B cell (primary cell): ENCODE data around the gene IFT74. TPM values are rescaled to one million over a fixed set of nuclear protein-coding genes. Genes with fewer than 3 reads are reported as not detected.
A peak's percentile ranks its signal among the peaks of the same experiment; 100 is the strongest.

Experiments
- ATAC-seq: fragments of 200-7000 bp; cut with Tn5 transposase; one replicate; pipeline ENCODE4 v1.10.0; 2021; ENCODE audit warnings: low read depth, mild to moderate bottlenecking, moderate number of reproducible peaks, moderate library complexity
- CTCF ChIA-PET: fragments of 350-600 bp; sonication (Branson Sonifier 250); formaldehyde crosslinking; loops from one replicate; lab custom pipeline; 2021; ENCODE audit warnings: antibody characterized with exemption, inconsistent platforms; lab: Charles Lee
- POLR2A ChIA-PET: fragments of 350-600 bp; sonication (Branson Sonifier 250); formaldehyde crosslinking; loops from one replicate; lab custom pipeline; 2021; ENCODE audit warnings: antibody characterized with exemption; lab: Charles Lee
- DNase-seq: peaks from one replicate; pipeline ENCODE4 v3.0.0; 2013
- H2AFZ ChIP-seq: 2 replicates; pipeline ENCODE4 v1.6.1; 2012; ENCODE audit warnings: mild to moderate bottlenecking, low read depth, low read length; ENCODE audit not compliant: insufficient read depth, poor library complexity, severe bottlenecking
- H3K27ac ChIP-seq, 2 donors: 1 replicate in 1 of 2; 2 replicates in 1 of 2; pipeline ENCODE4 v1.5.1; 2012 to 2013; ENCODE audit warnings: low read length in 2 of 2, mild to moderate bottlenecking in 2 of 2, moderate library complexity in 1 of 2
- H3K27me3 ChIP-seq, 4 experiments: fragments of 200-600 bp in 1 of 4; sonication (generic) in 1 of 4; replicated peaks in 1 of 4; 1 replicate in 2 of 4; 2 replicates in 2 of 4; pipeline versions ENCODE4 v1.6.1 to v1.7.0; 2013 to 2016; ENCODE audit warnings: low read length in 3 of 4, mild to moderate bottlenecking in 2 of 4, mixed read lengths in 1 of 4, moderate library complexity in 1 of 4; ENCODE audit not compliant: insufficient read depth in 4 of 4, control insufficient read depth in 3 of 4; ENCODE audit errors: control extremely low read depth in 1 of 4
- H3K36me3 ChIP-seq, 2 experiments: replicated peaks in 1 of 2; 1 replicate in 1 of 2; 2 replicates in 1 of 2; pipeline versions ENCODE4 v1.6.1 to v1.7.1; 2013; ENCODE audit warnings: low read length in 1 of 2; ENCODE audit not compliant: insufficient read depth in 2 of 2, control insufficient read depth in 1 of 2; ENCODE audit errors: control extremely low read depth in 1 of 2, extremely low read depth in 1 of 2
- H3K4me1 ChIP-seq, 2 donors: fragments of 200-600 bp in 1 of 2; sonication (generic) in 1 of 2; 1 replicate in 1 of 2; 2 replicates in 1 of 2; pipeline versions ENCODE4 v1.5.1 to v1.6.1; 2013 to 2017; ENCODE audit warnings: low read length in 2 of 2; ENCODE audit not compliant: control insufficient read depth in 2 of 2, insufficient read depth in 2 of 2
- H3K4me2 ChIP-seq: replicated peaks from 2 replicates; pipeline ENCODE3; 2012; ENCODE audit warnings: mild to moderate bottlenecking, low read depth, low read length; ENCODE audit not compliant: poor library complexity, severe bottlenecking
- H3K4me3 ChIP-seq, 5 experiments: fragments of 200-600 bp in 1 of 5; sonication (generic) in 1 of 5; 1 replicate in 3 of 5; 2 replicates in 2 of 5; pipeline versions ENCODE4 v1.5.1 to v1.7.0; 2011 to 2016; ENCODE audit warnings: low read length in 4 of 5, mild to moderate bottlenecking in 4 of 5, low read depth in 2 of 5, control low read depth in 1 of 5, moderate library complexity in 1 of 5; ENCODE audit not compliant: insufficient read depth in 1 of 5; ENCODE audit errors: control extremely low read depth in 1 of 5, extremely low read depth in 1 of 5
- H3K79me2 ChIP-seq: fragments of 200-600 bp; sonication (generic); one replicate; pipeline ENCODE4 v1.6.0; 2016; ENCODE audit warnings: low read length; ENCODE audit not compliant: control insufficient read depth, insufficient read depth
- H3K9ac ChIP-seq: fragments of 200-600 bp; sonication (generic); 2 replicates; pipeline ENCODE4 v1.6.1; 2017; ENCODE audit warnings: mild to moderate bottlenecking, low read length, moderate library complexity
- H3K9me3 ChIP-seq, 3 donors: one replicate each; pipeline versions ENCODE4 v1.6.1 to v1.7.1; 2013; ENCODE audit warnings: low read length in 2 of 3; ENCODE audit not compliant: control insufficient read depth in 2 of 3, insufficient read depth in 1 of 3; ENCODE audit errors: control extremely low read depth in 1 of 3
- H4K20me1 ChIP-seq: 2 replicates; pipeline ENCODE4 v1.6.0; 2012; ENCODE audit warnings: mild to moderate bottlenecking, low read length; ENCODE audit not compliant: insufficient read depth, control insufficient read depth, poor library complexity, severe bottlenecking
- H3K27ac Mint-ChIP-seq: one replicate; pipeline ENCODE4 v1.8.0; 2021; ENCODE audit warnings: mixed read lengths
- H3K27me3 Mint-ChIP-seq: one replicate; pipeline ENCODE4 v1.8.0; 2021; ENCODE audit warnings: mixed read lengths
- H3K4me1 Mint-ChIP-seq: one replicate; pipeline ENCODE4 v1.8.0; 2021; ENCODE audit warnings: mixed read lengths
- H3K4me3 Mint-ChIP-seq: one replicate; pipeline ENCODE4 v1.8.0; 2021; ENCODE audit warnings: mixed read lengths
- H3K9me3 Mint-ChIP-seq: one replicate; pipeline ENCODE4 v1.8.0; 2022; ENCODE audit warnings: mixed read lengths; ENCODE audit not compliant: insufficient read depth
- CTCF ChIP-seq: fragments of 200-600 bp; IDR thresholded peaks from one replicate; pipeline ENCODE4 v1.8.0; 2022; ENCODE audit warnings: antibody characterized with exemption, mild to moderate bottlenecking
- EZH2 ChIP-seq: IDR thresholded peaks from 2 replicates; pipeline ENCODE4 v1.6.1; 2012; ENCODE audit warnings: borderline replicate concordance, low read depth, mild to moderate bottlenecking, moderate library complexity, low read length; ENCODE audit not compliant: insufficient read depth, poor library complexity, severe bottlenecking
- WGBS: methylation state at CpG from one replicate; pipeline ENCODE4 v1.1.5; 2013; ENCODE audit warnings: missing lambda C conversion rate; ENCODE audit not compliant: insufficient coverage; 5-methylcytosine and 5-hydroxymethylcytosine counted together
- intact Hi-C: fragments of 100-400 bp; cut with micrococcal nuclease; formaldehyde crosslinking; loops from one replicate; pipeline ENCODE4 v1.10.0; 2022
- polyA plus RNA-seq: library from polyadenylated mRNA; depleted of rRNA; stranded (reverse); fragments of >200 nt; gene quantifications from 2 replicates; pipeline ENCODE4 v1.2.3, GENCODE V29; 2012
- total RNA-seq, 2 donors: library from RNA; stranded (reverse); fragments of 120-200 nt in 1 of 2; gene quantifications; 1 replicate in 1 of 2; 2 replicates in 1 of 2; pipeline versions ENCODE4 v1.2.3 to v1.2.4, GENCODE V29; 2013 to 2022

The IFT74 gene
- total and polyA plus RNA-seq, 2 donors (not counting 1 experiment from before 2014, with no cell fraction given): 2.0 to 22.6 TPM

- CTCF ChIA-PET: no interaction called here
- H3K27me3 ChIP-seq: no peaks in the 10 kb centered on the region
- no peaks in the 10 kb centered on the region for H3K36me3 ChIP-seq
- peak; percentile 13 for DNase-seq
- H2AFZ ChIP-seq: peak overlapping the region; percentile 84
- Mint-ChIP-seq H3K4me1 (peaks cover 32% of the 10 kb centered on the region), H3K9me3 (no peaks in the 10 kb centered on the region), H3K27me3 (peaks cover 3% of the 10 kb centered on the region), H3K27ac (peak overlapping the region; percentile 39), H3K4me3 (peak overlapping the region; percentile 24)
- 73% methylated on average over 3 of the region's 3 CpGs for WGBS
- no peaks in the 10 kb centered on the region for H4K20me1 ChIP-seq
- no peak overlapping the region for H3K9ac ChIP-seq
- ATAC-seq: no peak
- intact Hi-C loops: no loop called here
- H3K9me3 ChIP-seq: no peaks in the 10 kb centered on the region
- peaks cover 12 to 13% of the 10 kb centered on the region in 2 donors for H3K4me1 ChIP-seq
- TF ChIP-seq CTCF: no peak
- TF ChIP-seq EZH2: no peak
- H3K4me3 ChIP-seq: no peak overlapping the region
- POLR2A ChIA-PET: no interaction called here
- H3K4me2 ChIP-seq: no peak overlapping the region
- no peaks in the 10 kb centered on the region for H3K79me2 ChIP-seq
- H3K27ac ChIP-seq: no peak overlapping the region
These were observed 2.1 kb upstream of the IFT74 start for GRCh38 chr9:26954050-26954508.

GRCh38 chr9:26955222-26955903 lies 849 bp upstream of the IFT74 start:
- peak; percentile 46 for DNase-seq
- Histone ChIP-seq H3K27me3 (no peaks in the 10 kb centered on the region), H2AFZ (peak overlapping the region; percentile 84), H3K4me1 (peaks cover 12 to 13% of the 10 kb centered on the region in 2 donors), H3K4me2 (peak overlapping the region; percentile 79), H3K79me2 (no peaks in the 10 kb centered on the region), H3K27ac (peak overlapping the region; percentile 60 to 82), H4K20me1 (no peaks in the 10 kb centered on the region), H3K9ac (peak overlapping the region; percentile 75), H3K9me3 (no peaks in the 10 kb centered on the region), H3K36me3 (no peaks in the 10 kb centered on the region), H3K4me3 (peak overlapping the region; percentile 64 to 86 (median 83))
- POLR2A ChIA-PET: interaction anchor here (0.6 to 2.0 kb wide), 3 partner anchors 8 to 63 kb away, joined by 4 to 24 read pairs (median 5); partner anchors contain the start of genes CAAP1 and PLAA
- Mint-ChIP-seq H3K27ac (peak overlapping the region; percentile 98), H3K27me3 (peaks cover 2% of the 10 kb centered on the region), H3K4me3 (peak overlapping the region; percentile 98), H3K9me3 (no peaks in the 10 kb centered on the region), H3K4me1 (peaks cover 32% of the 10 kb centered on the region)
- intact Hi-C loops: loop anchor here (5.0 kb wide), 1 partner anchor 527 kb away; no protein-coding TSS in a partner anchor
- no peak for ATAC-seq
- TF ChIP-seq CTCF (no peak), EZH2 (no peak)
- CTCF ChIA-PET: interaction anchor here (1.0 kb wide), 1 partner anchor 64 kb away, joined by 3 read pairs; no protein-coding TSS in a partner anchor
- WGBS: no CpG with 5 or more reads among the region's 4 CpGs
